HG03521 (cell line): Measurements from ENCODE around the gene CERT1.

ENCODE experiments used
- ATAC-seq: cut with Tn5 transposase; IDR thresholded peaks from one replicate; pipeline ENCODE4 v1.9.1; 2021; ENCODE audit warnings: mild to moderate bottlenecking, moderate library complexity; ENCODE audit not compliant: unreplicated experiment

CERT1 gene

GRCh38 chr5:75412111-75412990 lies 99.1 kb downstream of the CERT1 start:
- no peak for ATAC-seq

GRCh38 chr5:75405296-75405695 lies 106.1 kb downstream of the CERT1 start:
- ATAC-seq: no peak

GRCh38 chr5:75395277-75395676 lies 116.2 kb downstream of the CERT1 start:
- no peak for ATAC-seq

- ATAC-seq: no peak
Measured at GRCh38 chr5:75389430-75389829, 122.0 kb downstream of the CERT1 start.

GRCh38 chr5:75387806-75388205 lies 123.6 kb downstream of the CERT1 start:
- ATAC-seq: no peak

- no peak for ATAC-seq
Measured at GRCh38 chr5:75384218-75384617, 127.2 kb downstream of the CERT1 start.

GRCh38 chr5:75381456-75381855 lies 130.0 kb downstream of the CERT1 start:
- no peak for ATAC-seq

- ATAC-seq: no peak
Measured at GRCh38 chr5:75380099-75380498, 131.3 kb downstream of the CERT1 start.

- no peak for ATAC-seq
Measured at GRCh38 chr5:75375414-75375813, 136.0 kb downstream of the CERT1 start.

GRCh38 chr5:75374394-75374814 lies 137.0 kb downstream of the CERT1 start:
- ATAC-seq: no peak

- no peak for ATAC-seq
Measured at GRCh38 chr5:75373862-75374261, 137.6 kb downstream of the CERT1 start.

- no peak for ATAC-seq
Measured at GRCh38 chr5:75368391-75368790, 143.0 kb downstream of the CERT1 start.

GRCh38 chr5:75367401-75367800 lies 144.0 kb downstream of the CERT1 start:
- ATAC-seq: no peak

GRCh38 chr5:75366787-75367186 lies 144.6 kb downstream of the CERT1 start:
- ATAC-seq: peak; percentile 64

- ATAC-seq: no peak
Measured at GRCh38 chr5:75365740-75366139, 145.7 kb downstream of the CERT1 start.

GRCh38 chr5:75364571-75365280 lies 146.7 kb downstream of the CERT1 start:
- no peak for ATAC-seq

GRCh38 chr5:75363726-75364495 lies 147.5 kb downstream of the CERT1 start:
- ATAC-seq: no peak

- ATAC-seq: no peak
Measured at GRCh38 chr5:75363111-75363510, 148.3 kb downstream of the CERT1 start.

GRCh38 chr5:75362474-75362975 lies 148.9 kb downstream of the CERT1 start:
- ATAC-seq: no peak

GRCh38 chr5:75361310-75361709 lies 150.1 kb downstream of the CERT1 start:
- ATAC-seq: no peak

GRCh38 chr5:75358117-75358516 lies 153.3 kb downstream of the CERT1 start:
- ATAC-seq: no peak
